OCI-LY7 (cell line): ENCODE results near the gene KANSL1. TPM values are rescaled to one million over a fixed set of nuclear protein-coding genes. Genes with fewer than 3 reads are reported as not detected.

ENCODE experiments used
- BruUV-seq: library from RNA; stranded (reverse); fragments of 400-500 nt; replicated peaks from 2 replicates; lab custom pipeline; 2021; lab: Mats Ljungman, UMichigan
- CTCF ChIA-PET: fragments of 300-600 bp; sonication (Branson Sonifier 250); formaldehyde crosslinking; loops from one replicate; lab custom pipeline; 2022; ENCODE audit warnings: antibody characterized with exemption; ENCODE audit not compliant: unreplicated experiment; lab: Charles Lee
- POLR2A ChIA-PET: fragments of 300-600 bp; sonication (Branson Sonifier 250); formaldehyde crosslinking; loops from one replicate; lab custom pipeline; 2022; ENCODE audit warnings: antibody characterized with exemption; lab: Charles Lee
- DNase-seq: peaks from one replicate; pipeline ENCODE4 v3.0.0-alpha.2; 2015; ENCODE audit warnings: low spot score
- H2AFZ ChIP-seq: fragments of 200-600 bp; sonication (generic), shearing (Covaris generic); 2 replicates; pipeline ENCODE4 v1.6.1; 2014; ENCODE audit warnings: mild to moderate bottlenecking, antibody characterized with exemption, low read length, moderate library complexity
- H3K27ac ChIP-seq: fragments of 200-600 bp; sonication (generic); 2 replicates; pipeline ENCODE4 v1.5.1; 2014; ENCODE audit warnings: mixed run types, low read depth, mild to moderate bottlenecking, moderate library complexity, low read length, inconsistent platforms; ENCODE audit not compliant: poor library complexity, severe bottlenecking
- H3K36me3 ChIP-seq: fragments of 200-600 bp; sonication (generic); 2 replicates; pipeline ENCODE4 v1.6.1; 2014; ENCODE audit warnings: mild to moderate bottlenecking, antibody characterized with exemption, low read length, moderate library complexity, mixed read lengths; ENCODE audit not compliant: insufficient read depth
- H3K4me1 ChIP-seq: fragments of 200-600 bp; sonication (generic); 2 replicates; pipeline ENCODE4 v1.5.1; 2014; ENCODE audit warnings: mild to moderate bottlenecking, low read length; ENCODE audit not compliant: insufficient read depth, poor library complexity, severe bottlenecking
- H3K4me2 ChIP-seq: fragments of 200-600 bp; sonication (generic); 2 replicates; pipeline ENCODE4 v1.6.1; 2014; ENCODE audit warnings: mild to moderate bottlenecking, low read length
- H3K4me3 ChIP-seq: fragments of 200-600 bp; sonication (generic); 2 replicates; pipeline ENCODE4 v1.5.1; 2014; ENCODE audit warnings: mild to moderate bottlenecking, low read depth, low read length; ENCODE audit not compliant: poor library complexity, severe bottlenecking
- H3K79me2 ChIP-seq: fragments of 200-600 bp; sonication (generic); 2 replicates; pipeline ENCODE4 v1.6.1; 2016; ENCODE audit warnings: low read depth, mild to moderate bottlenecking, low read length, moderate library complexity, mixed read lengths; ENCODE audit not compliant: insufficient read depth
- H3K9me2 ChIP-seq: fragments of 200-600 bp; sonication (generic); 2 replicates; pipeline ENCODE4 v1.6.1; 2016; ENCODE audit warnings: mild to moderate bottlenecking, low read length, mixed read lengths; ENCODE audit not compliant: insufficient read depth
- H3K9me3 ChIP-seq: fragments of 200-600 bp; sonication (generic); 2 replicates; pipeline ENCODE4 v1.6.1; 2014; ENCODE audit warnings: mild to moderate bottlenecking, mixed run types, low read length, mixed read lengths
- H4K20me1 ChIP-seq: fragments of 200-600 bp; sonication (generic); 2 replicates; pipeline ENCODE4 v1.6.1; 2014; ENCODE audit warnings: mild to moderate bottlenecking, antibody characterized with exemption, low read length, moderate library complexity, mixed read lengths; ENCODE audit not compliant: insufficient read depth
- CTCF ChIP-seq: fragments of 200-600 bp; sonication (generic); conservative IDR thresholded peaks from 2 replicates; pipeline ENCODE4 v1.5.1; 2014; ENCODE audit warnings: mild to moderate bottlenecking, antibody characterized with exemption, low read length, moderate library complexity, mixed read lengths
- EZH2phosphoT487 ChIP-seq: fragments of 200-600 bp; sonication (generic); IDR thresholded peaks from 2 replicates; pipeline ENCODE4 v1.6.1; 2018; ENCODE audit warnings: low read depth, borderline replicate concordance, mild to moderate bottlenecking, mixed run types, antibody characterized with exemption, low read length, moderate library complexity, mixed read lengths
- intact Hi-C: fragments of 100-400 bp; cut with micrococcal nuclease; formaldehyde crosslinking; loops from one replicate; pipeline ENCODE4 v1.10.0; 2022; ENCODE audit not compliant: unreplicated experiment
- total RNA-seq, 2 experiments: library from RNA; depleted of rRNA in 1 of 2; stranded (reverse); fragments of >200 nt in 1 of 2; shearing (Covaris generic) in 1 of 2; gene quantifications; 2 replicates each; pipeline ENCODE4 v1.2.3, GENCODE V29; 2014 to 2022

The KANSL1 gene
- total RNA-seq, 2 experiments from 2014 or later: 96.9 to 129 TPM

DNA sequence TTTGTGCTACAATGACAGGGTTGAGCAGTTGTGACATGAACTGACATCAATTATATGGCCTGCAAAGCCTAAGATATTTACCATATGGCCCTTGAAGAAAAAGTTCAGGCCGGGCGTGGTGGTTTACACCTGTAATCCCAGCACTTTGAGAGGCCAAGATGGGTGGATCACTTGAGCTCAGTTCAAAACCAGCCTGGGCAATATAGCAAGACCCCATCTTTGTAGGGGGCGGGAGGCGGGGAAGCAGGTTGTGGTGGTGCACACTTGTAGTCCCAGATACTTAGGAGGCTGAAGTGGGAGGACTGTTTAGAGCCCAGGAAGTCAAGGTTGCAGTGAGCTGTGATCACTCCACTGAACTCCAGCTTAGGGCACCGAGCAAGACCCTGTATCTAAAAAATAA, 145.8 kb downstream of the KANSL1 start:
- no peaks in the 10 kb centered on the region for H3K9me3 ChIP-seq
- DNase-seq: no peak
- intact Hi-C loops: loop anchor here (5.0 kb wide), 1 partner anchor 145 kb away; the partner anchor contains the start of gene KANSL1
- H4K20me1 ChIP-seq: no peaks in the 10 kb centered on the region
- no peak overlapping the region for H3K4me3 ChIP-seq
- H3K36me3 ChIP-seq: peaks cover 96% of the 10 kb centered on the region
- BruUV-seq: no TSS peak
- no peak overlapping the region for H2AFZ ChIP-seq
- peaks cover 7% of the 10 kb centered on the region for H3K4me1 ChIP-seq
- no peak overlapping the region for H3K27ac ChIP-seq
- CTCF ChIA-PET: no interaction called here
- H3K79me2 ChIP-seq: peaks cover 4% of the 10 kb centered on the region; the same call in 1 of the 2 replicates
- POLR2A ChIA-PET: no interaction called here
- no peaks in the 10 kb centered on the region for H3K9me2 ChIP-seq
- H3K4me2 ChIP-seq: no peak overlapping the region
- TF ChIP-seq EZH2phosphoT487 (no peak), CTCF (no peak)

GRCh38 chr17:46046957-46047356, 146.3 kb downstream of the KANSL1 start:
- Histone ChIP-seq H3K4me1 (peaks cover 7% of the 10 kb centered on the region), H3K27ac (no peak overlapping the region), H3K79me2 (peaks cover 4% of the 10 kb centered on the region; the same call in 1 of the 2 replicates), H4K20me1 (no peaks in the 10 kb centered on the region), H3K4me3 (no peak overlapping the region), H3K36me3 (peaks cover 96% of the 10 kb centered on the region), H3K9me3 (no peaks in the 10 kb centered on the region), H2AFZ (no peak overlapping the region), H3K4me2 (no peak overlapping the region), H3K9me2 (no peaks in the 10 kb centered on the region)
- intact Hi-C loops: loop anchor here (5.0 kb wide), 1 partner anchor 145 kb away; the partner anchor contains the start of gene KANSL1
- no peak for DNase-seq
- TF ChIP-seq EZH2phosphoT487 (no peak), CTCF (no peak)
- ChIA-PET POLR2A (no interaction called here), CTCF (no interaction called here)
- BruUV-seq: no TSS peak

- no peaks in the 10 kb centered on the region for H3K9me2 ChIP-seq
- BruUV-seq: no TSS peak
- no peak overlapping the region for H3K27ac ChIP-seq
- CTCF ChIA-PET: no interaction called here
- peaks cover 4% of the 10 kb centered on the region; the same call in 1 of the 2 replicates for H3K79me2 ChIP-seq
- TF ChIP-seq EZH2phosphoT487: no peak
- TF ChIP-seq CTCF: no peak
- peaks cover 95% of the 10 kb centered on the region for H3K36me3 ChIP-seq
- no peak overlapping the region for H2AFZ ChIP-seq
- intact Hi-C loops: loop anchor here (5.0 kb wide), 1 partner anchor 147 kb away; the partner anchor contains the start of gene KANSL1
- no peak overlapping the region for H3K4me3 ChIP-seq
- peaks cover 7% of the 10 kb centered on the region for H3K4me1 ChIP-seq
- no peak for DNase-seq
- POLR2A ChIA-PET: interaction anchor here (0.6 kb wide), 1 partner anchor 170 kb away, joined by 4 read pairs; no protein-coding TSS in a partner anchor
- H3K4me2 ChIP-seq: no peak overlapping the region
- no peaks in the 10 kb centered on the region for H3K9me3 ChIP-seq
- H4K20me1 ChIP-seq: no peaks in the 10 kb centered on the region
Observed at GRCh38 chr17:46045639-46046038, 147.6 kb downstream of the KANSL1 start.
